Activated CD4-positive, alpha-beta memory T cell treated with anti-CD3 and anti-CD28 coated beads for 36 hours (primary cell): Measurements from ENCODE around the gene ASCC2. TPM values are rescaled to one million over a fixed set of nuclear protein-coding genes. Genes with fewer than 3 reads are reported as not detected.
A peak's percentile ranks its signal among the peaks of the same experiment; 100 is the strongest.
"Not testable (repeated sequence)": the region's sequence is repeated elsewhere in the genome, so short reads cannot be mapped to it uniquely, and the experiment has no call there.

ENCODE experiments used
- CTCF ChIA-PET: fragments of 350-600 bp; sonication (Branson Sonifier 250); formaldehyde crosslinking; loops from one replicate; lab custom pipeline; 2021; ENCODE audit warnings: antibody characterized with exemption, inconsistent platforms; lab: Charles Lee
- POLR2A ChIA-PET: fragments of 350-600 bp; sonication (Branson Sonifier 250); formaldehyde crosslinking; loops from one replicate; lab custom pipeline; 2021; ENCODE audit warnings: antibody characterized with exemption; lab: Charles Lee
- DNase-seq: peaks from one replicate; pipeline ENCODE4 v3.0.0-alpha.2; 2020
- H3K27ac Mint-ChIP-seq: one replicate; pipeline ENCODE4 v1.8.0; 2021; ENCODE audit warnings: mixed read lengths
- H3K27me3 Mint-ChIP-seq: one replicate; pipeline ENCODE4 v1.8.0; 2021; ENCODE audit warnings: mixed read lengths
- H3K36me3 Mint-ChIP-seq: one replicate; pipeline ENCODE4 v1.8.0; 2021; ENCODE audit warnings: mixed read lengths
- H3K4me1 Mint-ChIP-seq: one replicate; pipeline ENCODE4 v1.8.0; 2021; ENCODE audit warnings: low read depth, mixed read lengths
- H3K4me3 Mint-ChIP-seq: one replicate; pipeline ENCODE4 v1.8.0; 2021; ENCODE audit warnings: mild to moderate bottlenecking, mixed read lengths
- H3K9me3 Mint-ChIP-seq: one replicate; pipeline ENCODE4 v1.8.0; 2021; ENCODE audit warnings: mixed read lengths
- intact Hi-C: fragments of 100-400 bp; cut with micrococcal nuclease; formaldehyde crosslinking; loops from one replicate; pipeline ENCODE4 v1.15.1; 2023
- total RNA-seq, 2 experiments: library from RNA; stranded (reverse); gene quantifications; one replicate each; pipeline ENCODE4 v1.2.3, GENCODE V29; 2021

ASCC2 gene
- total RNA-seq, 2 experiments from 2014 or later: 55.5 to 56.8 TPM

DNA sequence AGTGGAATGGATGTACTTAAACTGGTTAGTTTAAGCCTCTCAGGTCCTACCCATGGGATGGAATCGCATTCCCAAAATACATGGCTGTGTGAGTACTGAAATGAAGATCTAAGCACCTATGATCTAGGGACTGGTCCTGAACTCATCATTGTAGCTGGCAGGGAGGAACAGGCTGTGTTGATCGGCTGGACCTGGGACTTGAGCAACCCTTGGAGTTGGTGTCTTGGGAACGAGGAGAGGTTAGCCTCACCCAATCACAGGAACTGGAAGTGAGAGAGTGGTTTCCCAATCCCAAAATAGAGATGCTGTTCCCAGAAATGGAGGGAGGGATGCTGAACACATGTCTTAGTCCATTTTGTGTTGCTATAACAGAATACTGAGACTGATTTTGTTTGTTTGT lies 16.4 kb upstream of the ASCC2 start:
- CTCF ChIA-PET: no interaction called here
- intact Hi-C loops: no loop called here
- H3K4me3 Mint-ChIP-seq: no peak overlapping the region
- no peak overlapping the region for H3K27ac Mint-ChIP-seq
- no peaks in the 10 kb centered on the region for H3K36me3 Mint-ChIP-seq
- peaks cover 3% of the 10 kb centered on the region for H3K27me3 Mint-ChIP-seq
- H3K9me3 Mint-ChIP-seq: no peaks in the 10 kb centered on the region
- no peak for DNase-seq
- POLR2A ChIA-PET: no interaction called here
- no peaks in the 10 kb centered on the region for H3K4me1 Mint-ChIP-seq

DNA sequence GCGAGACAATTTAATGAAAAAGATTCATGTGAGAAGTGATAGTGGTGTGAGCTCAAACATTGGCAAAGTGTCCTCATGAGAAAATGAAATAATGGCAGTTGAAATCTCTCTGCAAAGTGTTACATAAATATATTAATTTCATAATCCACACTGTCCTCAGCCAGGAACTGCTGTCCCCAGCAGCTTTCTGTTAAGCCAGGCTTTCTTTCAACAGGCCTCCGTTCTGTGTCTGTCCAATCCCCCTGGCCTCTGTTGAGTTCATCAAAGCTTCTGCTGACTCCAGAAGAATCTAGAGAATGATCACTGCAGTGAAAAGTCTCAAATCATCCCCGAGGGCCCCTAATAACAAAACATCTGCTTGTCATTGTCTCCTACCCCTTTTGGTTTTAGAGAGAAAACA lies 10.0 kb upstream of the ASCC2 start:
- ChIA-PET POLR2A (no interaction called here), CTCF (no interaction called here)
- Mint-ChIP-seq H3K27ac (no peak overlapping the region), H3K4me1 (no peaks in the 10 kb centered on the region), H3K36me3 (no peaks in the 10 kb centered on the region), H3K4me3 (no peak overlapping the region), H3K27me3 (no peaks in the 10 kb centered on the region), H3K9me3 (peaks cover 2% of the 10 kb centered on the region)
- no peak for DNase-seq
- intact Hi-C loops: no loop called here

GRCh38 chr22:29846290-29846689 lies 8.2 kb upstream of the ASCC2 start:
- no peak for DNase-seq
- intact Hi-C loops: no loop called here
- ChIA-PET POLR2A (no interaction called here), CTCF (interaction anchor here (1.3 kb wide), 1 partner anchor 159 kb away, joined by 5 read pairs; no protein-coding TSS in a partner anchor)
- no peak overlapping the region for H3K27ac Mint-ChIP-seq
- peaks cover 1% of the 10 kb centered on the region for H3K4me1 Mint-ChIP-seq
- no peaks in the 10 kb centered on the region for H3K36me3 Mint-ChIP-seq
- H3K9me3 Mint-ChIP-seq: peaks cover 2% of the 10 kb centered on the region
- no peaks in the 10 kb centered on the region for H3K27me3 Mint-ChIP-seq
- H3K4me3 Mint-ChIP-seq: no peak overlapping the region

DNA sequence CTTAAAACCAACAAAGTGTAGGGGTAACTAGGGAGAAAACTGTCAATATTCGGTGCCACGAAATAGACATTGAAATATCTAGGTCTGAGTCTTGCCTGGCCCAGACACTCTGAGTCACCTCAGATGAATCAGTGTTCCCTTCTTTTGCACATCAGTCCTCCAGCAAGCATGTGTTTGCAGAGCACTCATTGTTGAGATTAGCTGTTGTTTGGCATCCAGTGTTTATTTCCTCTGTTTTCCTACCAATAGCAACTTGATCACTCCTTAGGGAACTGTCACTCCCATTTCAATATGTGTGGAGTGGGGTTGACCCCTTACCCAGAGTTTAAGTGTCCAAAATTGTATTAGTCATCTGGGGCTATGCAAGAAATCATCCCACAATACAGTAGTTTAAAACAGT lies 4.7 kb upstream of the ASCC2 start:
- Mint-ChIP-seq H3K9me3 (peaks cover 2% of the 10 kb centered on the region), H3K27ac (no peak overlapping the region), H3K27me3 (no peaks in the 10 kb centered on the region), H3K36me3 (peaks cover under 1% of the 10 kb centered on the region), H3K4me3 (no peak overlapping the region), H3K4me1 (peaks cover 11% of the 10 kb centered on the region)
- POLR2A ChIA-PET: no interaction called here
- no peak for DNase-seq
- CTCF ChIA-PET: interaction anchor here (2.1 kb wide), 1 partner anchor 163 kb away, joined by 7 read pairs; no protein-coding TSS in a partner anchor
- intact Hi-C loops: no loop called here

- Mint-ChIP-seq H3K9me3 (peaks cover 2% of the 10 kb centered on the region), H3K4me1 (peaks cover 16% of the 10 kb centered on the region), H3K36me3 (peaks cover 2% of the 10 kb centered on the region), H3K27ac (no peak overlapping the region), H3K4me3 (no peak overlapping the region), H3K27me3 (no peaks in the 10 kb centered on the region)
- CTCF ChIA-PET: interaction anchor here (2.1 kb wide), 1 partner anchor 163 kb away, joined by 7 read pairs; no protein-coding TSS in a partner anchor
- intact Hi-C loops: no loop called here
- no peak for DNase-seq
- POLR2A ChIA-PET: no interaction called here
Measured at GRCh38 chr22:29842172-29842571, 4.1 kb upstream of the ASCC2 start.

DNA sequence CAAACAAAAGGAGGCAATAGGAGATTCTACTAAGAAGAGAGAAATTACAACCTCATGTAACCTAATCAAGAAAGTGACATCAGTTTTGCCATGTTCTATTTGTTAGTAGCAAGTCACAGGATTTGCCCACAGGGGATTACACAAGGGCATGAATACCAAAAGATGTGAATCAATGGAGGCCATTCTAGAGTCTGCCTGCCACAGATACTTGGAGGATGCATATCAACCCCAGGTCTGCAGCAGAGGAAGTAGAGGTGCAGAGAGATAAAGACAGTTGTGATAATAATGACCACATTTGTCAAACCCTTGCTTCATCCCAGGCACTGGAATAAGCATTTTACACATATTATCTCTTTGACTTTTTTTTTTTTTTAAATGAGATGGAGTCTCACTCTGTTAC lies 2.4 kb upstream of the ASCC2 start:
- Mint-ChIP-seq H3K4me3 (no peak overlapping the region), H3K36me3 (peaks cover 4% of the 10 kb centered on the region), H3K9me3 (no peaks in the 10 kb centered on the region), H3K27me3 (no peaks in the 10 kb centered on the region), H3K4me1 (peaks cover 32% of the 10 kb centered on the region), H3K27ac (no peak overlapping the region)
- no peak for DNase-seq
- intact Hi-C loops: no loop called here
- ChIA-PET CTCF (no interaction called here), POLR2A (no interaction called here)

DNA sequence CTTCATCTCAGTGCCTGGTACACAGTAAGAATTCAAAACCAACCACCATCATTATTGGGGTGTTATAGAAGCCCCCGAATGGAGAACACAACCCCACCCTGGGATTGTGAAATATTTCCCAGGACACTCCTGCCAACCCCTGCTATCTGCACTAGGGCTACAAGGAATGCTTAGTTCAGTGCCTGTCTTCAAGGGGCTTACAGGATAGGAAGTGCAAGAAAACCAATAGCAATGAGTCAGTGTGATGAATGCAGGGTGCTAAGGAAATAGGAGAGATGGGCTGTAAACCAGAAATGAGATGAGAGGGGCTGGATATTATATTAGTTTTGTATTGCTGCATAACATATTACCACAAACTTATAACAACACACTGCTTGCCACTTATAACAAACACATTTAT lies 965 bp upstream of the ASCC2 start:
- Mint-ChIP-seq H3K9me3 (no peaks in the 10 kb centered on the region), H3K4me3 (no peak overlapping the region), H3K27ac (peak overlapping the region; percentile 95), H3K4me1 (peaks cover 37% of the 10 kb centered on the region), H3K36me3 (peaks cover 7% of the 10 kb centered on the region), H3K27me3 (no peaks in the 10 kb centered on the region)
- intact Hi-C loops: loop anchor here (2.0 to 10.0 kb wide), 2 partner anchors 166 to 234 kb away; partner anchors contain the start of gene NF2
- no peak for DNase-seq
- ChIA-PET CTCF (interaction anchor here (2.2 kb wide), 1 partner anchor 166 kb away, joined by 15 read pairs; no protein-coding TSS in a partner anchor), POLR2A (no interaction called here)

DNA sequence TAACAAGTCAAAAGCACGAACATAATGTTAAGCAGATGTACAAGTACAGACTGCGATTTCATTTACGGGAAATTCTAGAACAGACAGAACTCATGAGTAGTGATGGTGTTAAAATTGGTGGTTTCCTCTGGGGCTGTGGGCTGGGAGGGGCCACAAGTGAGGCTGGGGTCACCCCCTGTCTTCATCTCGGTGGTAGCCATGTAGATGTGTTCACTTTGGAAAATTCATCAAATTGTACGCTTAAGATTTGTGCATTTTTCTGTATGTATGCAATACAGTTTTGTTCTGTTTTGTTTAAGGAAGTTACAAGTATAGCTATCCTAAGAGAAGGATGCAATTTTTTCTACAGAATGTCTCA lies 504 bp upstream of the ASCC2 start:
- DNase-seq: no peak
- intact Hi-C loops: loop anchor here (1.0 to 10.0 kb wide), 4 partner anchors 45 to 234 kb away; partner anchors contain the start of genes MTMR3, NF2, UQCR10 and ZMAT5
- peak overlapping the region; percentile 95 for H3K27ac Mint-ChIP-seq
- H3K27me3 Mint-ChIP-seq: no peaks in the 10 kb centered on the region
- H3K9me3 Mint-ChIP-seq: no peaks in the 10 kb centered on the region
- ChIA-PET CTCF (interaction anchor here (2.2 kb wide), 1 partner anchor 167 kb away, joined by 15 read pairs; no protein-coding TSS in a partner anchor), POLR2A (interaction anchor here (1.7 to 1.8 kb wide), 2 partner anchors 17 to 45 kb away, joined by 6 to 9 read pairs; partner anchors contain the start of gene MTMR3)
- H3K36me3 Mint-ChIP-seq: peaks cover 9% of the 10 kb centered on the region
- H3K4me3 Mint-ChIP-seq: peak overlapping the region; percentile 91
- H3K4me1 Mint-ChIP-seq: peaks cover 38% of the 10 kb centered on the region

DNA sequence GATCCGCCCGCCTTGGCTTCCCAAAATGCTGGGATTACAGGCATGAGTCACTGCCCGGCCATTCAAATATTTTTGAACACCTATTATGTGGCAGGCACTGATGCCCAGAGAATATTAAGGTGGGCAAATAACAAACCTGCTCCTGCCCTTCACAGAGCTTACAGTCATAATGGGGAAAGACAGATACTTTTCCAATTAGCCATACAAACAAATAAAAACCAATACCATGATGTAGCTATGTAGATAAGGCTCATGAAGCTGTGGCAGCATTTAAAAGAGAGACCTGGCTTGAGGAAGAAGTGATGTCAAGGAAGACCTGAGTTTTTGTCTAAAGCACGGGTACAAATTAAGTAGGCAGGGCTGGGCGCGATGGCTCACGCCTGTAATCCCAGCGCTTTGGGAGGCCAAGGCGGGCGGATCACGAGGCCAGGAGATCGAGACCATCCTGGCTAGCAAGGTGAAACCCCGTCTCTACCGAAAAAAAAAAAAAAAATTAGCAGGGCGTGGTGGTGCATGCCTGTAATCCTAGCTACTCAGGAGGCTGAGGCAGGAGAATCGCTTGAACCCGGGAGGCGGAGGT lies 1.2 kb downstream of the ASCC2 start:
- CTCF ChIA-PET: interaction anchor here (0.9 to 2.2 kb wide), 3 partner anchors 169 to 252 kb away, joined by 3 to 15 read pairs (median 5); no protein-coding TSS in a partner anchor
- intact Hi-C loops: loop anchor here (10.0 kb wide), 1 partner anchor 232 kb away; the partner anchor contains the start of gene NF2
- H3K4me3 Mint-ChIP-seq: peak overlapping the region; percentile 91
- not testable (repeated sequence) for H3K9me3 Mint-ChIP-seq, H3K27me3 Mint-ChIP-seq, DNase-seq
- H3K27ac Mint-ChIP-seq: peak overlapping the region; percentile 14
- H3K4me1 Mint-ChIP-seq: peaks cover 36% of the 10 kb centered on the region
- peaks cover 23% of the 10 kb centered on the region for H3K36me3 Mint-ChIP-seq
- POLR2A ChIA-PET: interaction anchor here (1.7 to 1.8 kb wide), 2 partner anchors 16 to 46 kb away, joined by 6 to 9 read pairs; partner anchors contain the start of gene MTMR3

GRCh38 chr22:29834046-29834445 lies 4.0 kb downstream of the ASCC2 start:
- H3K9me3 Mint-ChIP-seq: no peaks in the 10 kb centered on the region
- H3K36me3 Mint-ChIP-seq: peaks cover 31% of the 10 kb centered on the region
- intact Hi-C loops: loop anchor here (10.0 kb wide), 1 partner anchor 229 kb away; the partner anchor contains the start of gene NF2
- no peak overlapping the region for H3K27ac Mint-ChIP-seq
- H3K4me3 Mint-ChIP-seq: no peak overlapping the region
- peaks cover 35% of the 10 kb centered on the region for H3K4me1 Mint-ChIP-seq
- ChIA-PET CTCF (interaction anchor here (1.3 kb wide), 1 partner anchor 132 kb away, joined by 3 read pairs; no protein-coding TSS in a partner anchor), POLR2A (no interaction called here)
- H3K27me3 Mint-ChIP-seq: no peaks in the 10 kb centered on the region
- no peak for DNase-seq

GRCh38 chr22:29833392-29833965 lies 4.6 kb downstream of the ASCC2 start:
- Mint-ChIP-seq H3K36me3 (peaks cover 31% of the 10 kb centered on the region), H3K4me1 (peaks cover 31% of the 10 kb centered on the region), H3K9me3 (no peaks in the 10 kb centered on the region), H3K4me3 (no peak overlapping the region), H3K27me3 (no peaks in the 10 kb centered on the region), H3K27ac (no peak overlapping the region)
- ChIA-PET CTCF (interaction anchor here (1.3 to 1.8 kb wide), 2 partner anchors 132 to 255 kb away, joined by 3 to 5 read pairs; no protein-coding TSS in a partner anchor), POLR2A (interaction anchor here (1.0 kb wide), 1 partner anchor 27 kb away, joined by 3 read pairs; no protein-coding TSS in a partner anchor)
- intact Hi-C loops: loop anchor here (10.0 kb wide), 1 partner anchor 229 kb away; the partner anchor contains the start of gene NF2
- DNase-seq: no peak

GRCh38 chr22:29831958-29832357 lies 6.1 kb downstream of the ASCC2 start:
- Mint-ChIP-seq H3K27ac (no peak overlapping the region), H3K27me3 (no peaks in the 10 kb centered on the region), H3K36me3 (peaks cover 35% of the 10 kb centered on the region), H3K4me1 (peaks cover 21% of the 10 kb centered on the region), H3K9me3 (no peaks in the 10 kb centered on the region), H3K4me3 (no peak overlapping the region)
- intact Hi-C loops: loop anchor here (10.0 kb wide), 1 partner anchor 227 kb away; the partner anchor contains the start of gene NF2
- POLR2A ChIA-PET: interaction anchor here (0.5 kb wide), 1 partner anchor 156 kb away, joined by 3 read pairs; no protein-coding TSS in a partner anchor
- CTCF ChIA-PET: interaction anchor here (1.8 to 2.3 kb wide), 2 partner anchors 173 to 256 kb away, joined by 5 to 11 read pairs; no protein-coding TSS in a partner anchor
- DNase-seq: no peak
